GM12878 (cell line): ENCODE data around the gene CKAP2.

Experiments
- CBX5 ChIP-seq: sonication (generic); IDR thresholded peaks from 2 replicates; pipeline ENCODE4 v1.6.1; 2016; ENCODE audit warnings: low read depth, moderate library complexity, mild to moderate bottlenecking, inconsistent platforms
- EP300 ChIP-seq, 2 experiments: fragments of 150-350 bp in 1 of 2; IDR thresholded peaks; 2 replicates each; pipeline ENCODE4 v1.6.1; 2011 to 2012; ENCODE audit warnings: low read depth in 2 of 2, low read length in 2 of 2, borderline replicate concordance in 1 of 2, improper control_type of control experiment in 1 of 2, inconsistent platforms in 1 of 2; ENCODE audit not compliant: control insufficient read depth in 1 of 2
- FOS ChIP-seq: IDR thresholded peaks from 3 replicates; pipeline ENCODE4 v1.6.1; 2011; ENCODE audit warnings: borderline replicate concordance; ENCODE audit not compliant: insufficient read length; ENCODE audit errors: extremely low read depth
- FOXM1 ChIP-seq: IDR thresholded peaks from 2 replicates; pipeline ENCODE4 v1.6.1; 2012; ENCODE audit warnings: low read depth, mild to moderate bottlenecking, inconsistent platforms, low read length, moderate library complexity
- POLR2A ChIP-seq: IDR thresholded peaks from 2 replicates; pipeline ENCODE4 v1.6.1; 2011; ENCODE audit warnings: low read depth, mild to moderate bottlenecking, low read length
- POLR2AphosphoS5 ChIP-seq: IDR thresholded peaks from 2 replicates; pipeline ENCODE4 v1.6.1; 2011; ENCODE audit warnings: mild to moderate bottlenecking, low read length, inconsistent platforms
- SIN3A ChIP-seq: IDR thresholded peaks from 2 replicates; pipeline ENCODE4 v1.6.1; 2012; ENCODE audit warnings: low read depth, low read length, improper control_type of control experiment
- ZNF24 ChIP-seq: fragments of 450-650 bp; IDR thresholded peaks from 2 replicates; pipeline ENCODE4 v1.6.1; 2017; ENCODE audit warnings: antibody characterized with exemption, mild to moderate bottlenecking
- ZNF274 ChIP-seq: IDR thresholded peaks from one replicate; pipeline ENCODE4 v1.8.0; 2011; ENCODE audit not compliant: insufficient read length, insufficient read depth
- TF ChIP-seq, protein P1 (sequence below): IDR thresholded peaks from 2 replicates; pipeline ENCODE4 v1.6.1; 2012; ENCODE audit warnings: low read depth, low read length, improper control_type of control experiment
- TF ChIP-seq, protein P2 (sequence below), 3 experiments: IDR thresholded peaks in 2 of 3; conservative IDR thresholded peaks in 1 of 3; 2 replicates each; pipeline ENCODE4 v1.5.1; 2011; ENCODE audit warnings: low read depth in 3 of 3, low read length in 3 of 3, mild to moderate bottlenecking in 3 of 3, control low read depth in 2 of 3, moderate library complexity in 2 of 3, inconsistent platforms in 1 of 3, mixed read lengths in 1 of 3; ENCODE audit not compliant: control insufficient read depth in 2 of 3, insufficient read depth in 1 of 3; ENCODE audit errors: extremely low read depth in 1 of 3
- TF ChIP-seq, protein P3 (sequence below): IDR thresholded peaks from 2 replicates; pipeline ENCODE4 v1.6.1; 2012; ENCODE audit warnings: mild to moderate bottlenecking, low read depth, low read length

DNA sequence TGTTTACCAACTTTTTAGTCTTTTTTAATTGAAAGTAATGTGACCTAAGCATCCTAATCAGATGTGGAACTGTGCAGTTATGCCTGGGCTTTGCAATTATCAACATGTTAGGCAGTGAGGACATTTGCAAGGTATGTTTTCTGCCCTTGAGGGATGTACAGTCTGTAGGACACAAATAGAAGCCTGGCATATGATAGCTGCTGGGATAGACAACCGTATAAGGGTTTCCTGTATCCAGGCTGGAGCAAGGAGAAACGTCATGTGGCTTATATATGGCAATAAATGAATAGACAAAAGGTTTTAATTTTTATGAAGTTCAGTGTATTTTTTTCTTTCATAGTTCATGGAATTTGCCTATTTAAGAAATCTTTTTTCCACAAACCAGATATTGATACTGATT, 2.8 kb upstream of the CKAP2 start:
- TF ChIP-seq, protein P1, sequence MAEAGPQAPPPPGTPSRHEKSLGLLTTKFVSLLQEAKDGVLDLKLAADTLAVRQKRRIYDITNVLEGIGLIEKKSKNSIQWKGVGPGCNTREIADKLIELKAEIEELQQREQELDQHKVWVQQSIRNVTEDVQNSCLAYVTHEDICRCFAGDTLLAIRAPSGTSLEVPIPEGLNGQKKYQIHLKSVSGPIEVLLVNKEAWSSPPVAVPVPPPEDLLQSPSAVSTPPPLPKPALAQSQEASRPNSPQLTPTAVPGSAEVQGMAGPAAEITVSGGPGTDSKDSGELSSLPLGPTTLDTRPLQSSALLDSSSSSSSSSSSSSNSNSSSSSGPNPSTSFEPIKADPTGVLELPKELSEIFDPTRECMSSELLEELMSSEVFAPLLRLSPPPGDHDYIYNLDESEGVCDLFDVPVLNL, result no peak
- TF ChIP-seq FOS, result no peak
- TF ChIP-seq, protein P2, sequence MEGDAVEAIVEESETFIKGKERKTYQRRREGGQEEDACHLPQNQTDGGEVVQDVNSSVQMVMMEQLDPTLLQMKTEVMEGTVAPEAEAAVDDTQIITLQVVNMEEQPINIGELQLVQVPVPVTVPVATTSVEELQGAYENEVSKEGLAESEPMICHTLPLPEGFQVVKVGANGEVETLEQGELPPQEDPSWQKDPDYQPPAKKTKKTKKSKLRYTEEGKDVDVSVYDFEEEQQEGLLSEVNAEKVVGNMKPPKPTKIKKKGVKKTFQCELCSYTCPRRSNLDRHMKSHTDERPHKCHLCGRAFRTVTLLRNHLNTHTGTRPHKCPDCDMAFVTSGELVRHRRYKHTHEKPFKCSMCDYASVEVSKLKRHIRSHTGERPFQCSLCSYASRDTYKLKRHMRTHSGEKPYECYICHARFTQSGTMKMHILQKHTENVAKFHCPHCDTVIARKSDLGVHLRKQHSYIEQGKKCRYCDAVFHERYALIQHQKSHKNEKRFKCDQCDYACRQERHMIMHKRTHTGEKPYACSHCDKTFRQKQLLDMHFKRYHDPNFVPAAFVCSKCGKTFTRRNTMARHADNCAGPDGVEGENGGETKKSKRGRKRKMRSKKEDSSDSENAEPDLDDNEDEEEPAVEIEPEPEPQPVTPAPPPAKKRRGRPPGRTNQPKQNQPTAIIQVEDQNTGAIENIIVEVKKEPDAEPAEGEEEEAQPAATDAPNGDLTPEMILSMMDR (IDR thresholded peaks at IDR 0.05 in 2 of 3, conservative IDR thresholded peaks at IDR 0.05 in 1 of 3; ENCODE audit: control insufficient read depth in 2 of 3, extremely low read depth in 1 of 3, insufficient read depth in 1 of 3, low read depth in 3 of 3, low read length in 3 of 3), result no peak
- TF ChIP-seq POLR2A, result no peak
- TF ChIP-seq EP300 (IDR thresholded peaks at IDR 0.05; ENCODE audit: borderline replicate concordance in 1 of 2, control insufficient read depth in 1 of 2, low read depth in 2 of 2, low read length in 2 of 2), result no peak
- no peak for TF ChIP-seq FOXM1
- TF ChIP-seq POLR2AphosphoS5, result no peak
- TF ChIP-seq CBX5, result no peak
- TF ChIP-seq SIN3A, result no peak
- TF ChIP-seq ZNF274, result no peak
- TF ChIP-seq, protein P3, sequence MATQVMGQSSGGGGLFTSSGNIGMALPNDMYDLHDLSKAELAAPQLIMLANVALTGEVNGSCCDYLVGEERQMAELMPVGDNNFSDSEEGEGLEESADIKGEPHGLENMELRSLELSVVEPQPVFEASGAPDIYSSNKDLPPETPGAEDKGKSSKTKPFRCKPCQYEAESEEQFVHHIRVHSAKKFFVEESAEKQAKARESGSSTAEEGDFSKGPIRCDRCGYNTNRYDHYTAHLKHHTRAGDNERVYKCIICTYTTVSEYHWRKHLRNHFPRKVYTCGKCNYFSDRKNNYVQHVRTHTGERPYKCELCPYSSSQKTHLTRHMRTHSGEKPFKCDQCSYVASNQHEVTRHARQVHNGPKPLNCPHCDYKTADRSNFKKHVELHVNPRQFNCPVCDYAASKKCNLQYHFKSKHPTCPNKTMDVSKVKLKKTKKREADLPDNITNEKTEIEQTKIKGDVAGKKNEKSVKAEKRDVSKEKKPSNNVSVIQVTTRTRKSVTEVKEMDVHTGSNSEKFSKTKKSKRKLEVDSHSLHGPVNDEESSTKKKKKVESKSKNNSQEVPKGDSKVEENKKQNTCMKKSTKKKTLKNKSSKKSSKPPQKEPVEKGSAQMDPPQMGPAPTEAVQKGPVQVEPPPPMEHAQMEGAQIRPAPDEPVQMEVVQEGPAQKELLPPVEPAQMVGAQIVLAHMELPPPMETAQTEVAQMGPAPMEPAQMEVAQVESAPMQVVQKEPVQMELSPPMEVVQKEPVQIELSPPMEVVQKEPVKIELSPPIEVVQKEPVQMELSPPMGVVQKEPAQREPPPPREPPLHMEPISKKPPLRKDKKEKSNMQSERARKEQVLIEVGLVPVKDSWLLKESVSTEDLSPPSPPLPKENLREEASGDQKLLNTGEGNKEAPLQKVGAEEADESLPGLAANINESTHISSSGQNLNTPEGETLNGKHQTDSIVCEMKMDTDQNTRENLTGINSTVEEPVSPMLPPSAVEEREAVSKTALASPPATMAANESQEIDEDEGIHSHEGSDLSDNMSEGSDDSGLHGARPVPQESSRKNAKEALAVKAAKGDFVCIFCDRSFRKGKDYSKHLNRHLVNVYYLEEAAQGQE, result no peak
- no peak for TF ChIP-seq ZNF24
